ENCODE data around the gene GRID1.

GRID1 gene

GRCh38 chr10:86070278-86070677, 296.3 kb downstream of the GRID1 start:
- no peak for DNase-seq

GRCh38 chr10:86068231-86069054, 298.2 kb downstream of the GRID1 start:
- DNase-seq = no peak

DNA sequence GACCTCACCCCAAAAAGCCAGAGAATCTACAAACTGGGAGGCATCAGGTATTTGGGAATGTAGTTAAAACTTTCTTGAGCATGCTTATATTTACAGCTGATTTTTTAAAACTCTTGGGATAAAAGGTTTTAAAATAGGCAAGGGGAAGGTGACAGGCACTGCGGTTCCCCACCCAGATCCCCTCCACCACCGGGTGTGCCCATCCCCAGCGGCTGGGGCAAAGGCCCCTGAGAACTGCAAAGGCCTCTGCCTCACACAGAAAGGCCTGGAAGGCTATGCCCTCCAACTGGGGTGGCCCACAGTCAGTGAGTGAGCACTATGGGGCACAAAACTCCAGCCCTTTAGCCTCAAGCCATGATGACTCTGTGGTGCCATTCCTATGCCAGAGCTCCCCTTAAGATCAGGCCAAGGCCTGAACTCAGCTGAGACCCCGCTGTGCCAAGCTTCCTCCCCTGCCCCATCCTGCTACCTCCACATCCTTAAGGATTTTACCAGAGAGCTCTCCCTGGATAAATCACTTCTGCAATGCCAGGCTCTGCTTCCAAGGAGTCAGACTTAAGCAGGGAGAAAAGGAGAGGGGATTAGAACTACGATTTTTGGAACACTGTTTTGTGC, 299.1 kb downstream of the GRID1 start:
- DNase-seq = no peak

- DNase-seq = no peak
Observed at GRCh38 chr10:86066696-86067095, 299.9 kb downstream of the GRID1 start.

- DNase-seq = no peak
Observed at GRCh38 chr10:86065711-86066251, 300.8 kb downstream of the GRID1 start.

DNA sequence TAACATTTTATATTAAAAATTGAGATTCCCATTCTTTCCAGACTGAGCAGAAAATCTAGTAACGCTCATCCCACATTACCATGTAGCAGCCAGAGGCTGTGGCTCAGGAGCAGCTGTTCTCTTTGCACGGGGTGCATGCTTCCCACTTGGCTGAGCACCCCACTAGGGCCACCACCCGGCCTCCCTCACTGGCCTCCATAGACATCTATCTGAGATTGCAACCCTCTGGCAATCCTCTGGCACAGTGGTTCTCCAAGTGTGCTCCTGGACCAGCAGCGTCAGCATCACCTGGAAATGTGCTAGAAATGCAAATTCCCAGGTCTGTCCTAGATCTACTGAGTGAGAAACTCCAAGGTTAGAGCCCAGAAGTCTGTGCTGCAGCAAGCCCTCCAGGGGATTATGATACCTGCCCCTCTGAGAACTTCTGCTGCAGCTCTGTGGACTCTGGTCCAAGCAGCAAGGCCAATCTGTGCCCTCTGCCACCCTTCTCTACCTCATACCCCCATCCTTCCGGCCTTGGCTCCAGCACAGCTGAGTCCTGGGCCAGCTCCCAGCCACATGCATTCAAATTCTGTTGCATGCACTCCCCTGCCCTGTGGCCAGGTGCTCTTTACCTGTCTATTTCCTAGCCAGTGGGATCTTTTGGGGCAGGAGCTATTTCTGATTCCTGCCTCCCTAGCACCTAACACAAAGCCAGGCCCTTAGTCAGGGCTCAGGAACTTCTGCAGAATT, 301.5 kb downstream of the GRID1 start:
- no peak for DNase-seq

- no peak for DNase-seq
Observed at GRCh38 chr10:86064219-86064618, 302.4 kb downstream of the GRID1 start.

DNA sequence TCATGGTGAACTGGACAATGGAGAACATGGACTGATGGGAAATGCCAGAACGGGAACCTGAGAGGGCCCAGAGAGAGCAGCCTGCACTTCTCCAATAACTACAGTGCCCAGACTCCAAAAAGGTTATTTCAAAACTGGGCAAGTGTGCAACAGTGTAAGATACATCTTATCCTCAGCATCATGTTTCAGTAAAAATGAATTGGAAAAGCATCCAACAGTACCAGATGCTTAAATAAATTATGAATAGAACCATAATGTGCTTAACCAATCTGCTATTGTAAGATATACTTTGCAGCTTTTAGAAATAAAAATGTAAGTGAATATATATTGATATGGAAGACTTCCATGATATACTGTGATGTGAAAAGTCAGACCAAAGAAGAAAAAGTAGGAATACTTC, 303.3 kb downstream of the GRID1 start:
- DNase-seq = no peak

DNA sequence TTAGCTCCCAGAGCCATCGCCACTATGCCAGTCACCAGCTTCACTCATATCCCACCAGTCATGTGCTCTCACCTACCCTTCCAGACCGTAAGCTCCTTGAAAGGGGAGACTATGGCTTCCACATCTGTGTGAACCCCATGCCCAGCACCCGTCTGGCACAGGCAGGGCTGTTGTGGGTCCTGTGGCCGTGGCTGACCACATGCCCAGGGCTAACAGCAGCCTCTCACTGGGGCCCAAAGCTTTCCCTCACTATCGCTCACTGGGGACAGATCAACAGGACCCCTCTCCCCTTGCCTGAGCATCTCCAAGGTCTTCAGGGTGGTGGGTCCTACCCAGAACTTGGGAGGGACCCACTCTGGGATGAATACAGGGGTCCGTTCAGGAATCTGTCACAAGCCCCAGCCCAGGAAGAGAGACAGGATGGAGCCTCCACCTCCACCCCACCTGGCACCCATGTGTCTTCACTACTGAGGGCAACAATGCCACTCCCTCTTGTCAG, 303.9 kb downstream of the GRID1 start:
- no peak for DNase-seq

DNA sequence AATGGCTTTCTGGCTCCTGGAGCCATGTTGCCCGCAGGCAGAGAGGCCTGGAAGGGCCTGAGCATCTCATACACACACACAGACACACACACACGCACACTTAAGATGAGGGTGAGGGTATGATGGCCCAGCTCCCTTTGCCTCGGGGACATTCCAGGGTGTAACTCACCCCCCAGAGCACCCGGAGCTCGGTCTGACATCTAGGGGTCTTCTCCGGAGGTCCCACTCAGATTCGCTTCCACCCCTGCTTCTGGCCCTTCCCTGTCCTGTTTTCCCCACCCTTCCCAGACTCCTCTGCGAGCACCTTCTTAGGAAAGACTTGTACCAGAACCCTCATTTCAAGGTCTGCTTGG, 304.4 kb downstream of the GRID1 start:
- DNase-seq = no peak

DNA sequence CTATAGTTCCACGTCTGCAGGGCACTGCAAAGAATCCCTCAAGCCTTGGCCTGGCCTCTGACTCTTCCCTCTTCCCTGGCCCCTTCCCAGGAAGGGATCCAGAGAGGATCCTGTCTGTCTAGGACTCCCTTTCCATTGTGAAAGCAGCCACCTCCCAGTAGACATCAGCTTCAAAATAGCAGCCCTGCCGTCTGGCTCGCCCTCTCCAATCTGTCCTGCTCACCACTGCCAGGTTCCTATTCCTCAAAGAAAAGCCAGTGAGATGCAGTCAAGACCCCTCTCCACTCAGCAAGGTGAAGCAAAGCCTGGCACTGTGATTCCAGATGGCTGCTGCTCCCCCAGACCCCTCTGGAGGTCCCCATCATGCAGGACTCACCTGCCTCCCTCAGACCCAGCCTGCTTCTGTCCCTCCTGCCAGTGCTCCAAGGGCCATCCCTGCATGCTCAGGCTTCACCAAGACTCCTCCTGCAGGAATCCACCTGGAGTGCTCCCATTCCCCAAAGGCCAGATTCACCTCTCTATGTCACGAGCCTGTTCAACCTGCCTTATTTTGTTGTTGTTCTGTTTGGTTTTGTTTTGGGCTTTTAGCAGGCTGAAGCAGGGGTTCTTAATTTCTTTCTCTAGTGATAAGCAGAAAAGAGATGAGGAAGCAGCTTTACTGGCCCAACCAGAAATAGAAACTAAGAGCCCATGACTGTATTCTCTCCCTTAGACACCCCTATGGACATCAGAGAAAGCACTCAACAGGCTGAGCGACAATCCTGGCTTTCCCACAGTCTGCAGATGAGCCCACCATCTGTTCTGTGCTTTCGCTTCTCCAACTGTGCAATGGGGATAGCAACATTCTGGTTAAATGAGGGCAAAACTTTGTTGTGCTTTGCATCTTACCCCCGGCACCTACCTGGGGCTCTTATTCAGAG, 305.1 kb downstream of the GRID1 start:
- no peak for DNase-seq

- DNase-seq = no peak
Observed at GRCh38 chr10:86060386-86061277, 306.0 kb downstream of the GRID1 start.

DNA sequence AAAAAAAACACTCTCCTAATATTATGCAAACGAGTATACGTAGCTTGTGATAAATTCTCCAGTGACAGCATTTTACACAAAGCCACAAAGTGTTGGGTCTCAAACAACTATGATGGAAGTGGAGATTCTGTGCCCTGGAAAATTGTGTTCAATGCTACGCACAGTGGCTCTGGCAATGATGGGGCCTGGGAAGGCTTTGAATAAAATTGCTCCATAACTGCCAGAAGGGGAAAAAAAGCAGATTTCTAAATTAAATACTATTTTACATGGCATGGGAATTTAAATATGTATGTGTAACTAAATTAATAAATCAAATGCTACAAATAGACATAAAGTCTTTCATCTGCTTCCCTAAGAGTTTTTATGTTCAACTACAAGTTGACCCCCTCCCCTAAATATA, 306.7 kb downstream of the GRID1 start:
- no peak for DNase-seq

DNA sequence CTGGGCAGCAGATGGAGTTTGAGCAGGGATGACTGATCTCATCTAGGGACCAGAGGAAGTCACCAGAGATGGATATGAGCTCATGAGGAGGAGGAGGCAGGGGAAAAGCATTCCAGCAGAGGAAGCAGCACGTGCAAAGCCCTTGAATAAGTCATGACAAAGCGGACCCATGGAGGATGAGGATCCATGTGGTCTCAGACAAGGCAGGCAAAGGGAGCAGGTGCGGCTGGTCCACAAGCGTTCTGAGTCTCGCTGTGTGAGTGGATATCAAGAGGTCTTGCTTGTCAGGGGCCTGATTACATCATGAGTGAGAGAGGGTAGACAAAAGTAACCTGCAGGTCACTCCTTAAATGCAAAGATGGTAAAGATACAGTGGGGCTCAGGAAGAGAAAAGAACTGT, 307.6 kb downstream of the GRID1 start:
- no peak for DNase-seq

DNA sequence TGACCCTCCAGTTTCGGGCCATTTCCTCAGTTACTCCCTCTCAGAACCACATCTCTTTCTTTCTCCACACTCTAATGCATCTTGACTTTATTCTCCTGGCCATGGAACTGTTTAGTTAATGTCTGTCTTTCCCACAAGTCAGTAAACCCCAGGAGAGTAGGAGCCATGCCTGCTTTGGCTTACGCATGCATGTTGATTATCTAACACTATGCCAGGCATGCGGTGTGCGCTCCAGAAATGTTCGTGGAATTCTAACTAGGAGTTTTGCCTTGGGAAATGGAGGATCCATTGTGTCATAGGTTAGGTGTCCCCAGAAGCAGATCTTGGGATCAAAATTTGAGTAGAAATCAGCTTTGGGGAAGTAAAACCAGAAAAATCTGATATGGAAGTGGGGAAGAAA, 308.9 kb downstream of the GRID1 start:
- no peak for DNase-seq

DNA sequence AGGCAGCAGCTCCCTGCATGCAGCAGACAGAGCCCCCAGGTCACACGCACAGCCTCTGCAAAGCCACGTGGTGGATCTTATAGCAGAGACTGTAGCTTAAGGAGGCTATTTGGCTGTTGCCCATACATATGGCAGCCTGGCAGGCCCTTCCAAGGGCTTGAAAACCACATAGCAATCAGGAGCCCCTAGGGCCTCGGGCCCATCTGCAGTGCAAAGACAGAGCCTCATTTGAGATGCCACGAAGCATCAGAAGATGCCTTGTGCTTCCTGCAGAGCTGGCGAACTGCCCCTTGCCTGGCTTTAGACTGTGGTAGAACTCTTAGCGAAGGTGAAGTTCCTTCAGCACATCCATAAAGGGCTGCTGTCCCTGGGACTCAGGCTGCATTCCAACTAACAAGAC, 309.9 kb downstream of the GRID1 start:
- no peak for DNase-seq

DNA sequence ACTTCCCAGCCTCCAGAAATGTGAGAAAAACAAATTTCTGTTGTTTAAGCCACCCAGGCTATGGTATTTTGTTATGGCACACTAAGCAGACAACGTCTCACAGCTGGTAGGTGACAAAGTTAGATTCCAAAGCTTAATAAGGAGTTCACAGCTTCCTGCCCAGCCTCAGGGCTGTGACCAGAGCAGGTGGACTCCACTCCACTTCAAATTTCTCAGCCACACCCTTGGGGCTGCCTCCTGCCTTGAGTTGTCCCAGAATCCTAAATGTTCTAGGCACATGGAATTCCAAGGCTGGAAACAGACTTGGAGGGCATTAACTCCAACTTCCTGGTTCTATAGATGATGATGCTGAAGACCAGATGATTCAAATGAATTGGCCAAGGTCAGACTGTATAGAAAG, 310.7 kb downstream of the GRID1 start:
- no peak for DNase-seq

- DNase-seq = no peak
Observed at GRCh38 chr10:86053675-86054074, 312.9 kb downstream of the GRID1 start.

DNA sequence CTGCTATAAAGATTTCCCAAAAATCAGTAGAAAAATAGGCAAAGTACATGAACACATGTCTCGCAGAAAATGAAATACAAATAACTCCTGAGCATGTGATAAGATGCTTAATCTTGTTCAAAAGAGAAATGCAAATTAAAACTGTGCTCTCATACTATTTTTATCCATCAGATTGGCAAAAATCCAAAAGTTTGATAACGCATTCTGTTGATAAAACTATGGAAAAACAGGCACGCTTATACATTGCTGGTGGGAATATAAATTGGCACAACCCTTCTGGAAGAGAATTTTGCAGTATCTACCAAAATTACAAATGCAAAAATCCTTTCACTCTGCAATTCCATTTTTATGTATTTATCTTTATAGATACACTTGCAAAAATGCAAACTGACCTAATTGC, 315.0 kb downstream of the GRID1 start:
- DNase-seq = no peak

- no peak for DNase-seq
Observed at GRCh38 chr10:86049442-86049841, 317.2 kb downstream of the GRID1 start.

DNA sequence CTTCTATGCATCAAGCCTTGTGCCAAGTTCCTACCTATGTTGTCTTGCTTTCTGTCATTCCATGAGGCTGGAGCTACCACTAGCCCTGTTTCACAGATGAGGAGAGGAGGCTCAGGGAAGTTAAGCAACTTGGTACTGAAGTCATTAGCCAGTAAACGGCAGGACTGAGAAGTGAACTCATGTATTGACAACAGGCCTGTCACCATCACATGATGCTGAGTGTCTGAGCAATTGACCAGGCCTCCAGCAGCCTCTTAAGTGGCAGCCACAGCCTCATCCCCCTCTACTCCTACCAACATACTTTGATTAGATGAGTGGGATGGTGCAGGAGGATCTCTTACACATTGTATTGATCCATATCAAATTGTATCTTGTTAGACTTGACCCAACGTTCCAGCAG, 317.6 kb downstream of the GRID1 start:
- no peak for DNase-seq
